K562 (cell line): ENCODE results near the gene CXCL13. TPM values are rescaled to one million over a fixed set of nuclear protein-coding genes. Genes with fewer than 3 reads are reported as not detected.

Source experiments
- BACH1 ChIP-seq: fragments of 200-800 bp; sonication (Bioruptor generic); IDR thresholded peaks from 2 replicates; pipeline ENCODE4 v1.6.1; 2016; ENCODE audit warnings: missing genetic modification characterization, missing compliant biosample characterization
- CXXC5 ChIP-seq: fragments of 250-450 bp; sonication (Bioruptor Pico); IDR thresholded peaks from 2 replicates; pipeline ENCODE4 v1.8.0; 2022; ENCODE audit warnings: inconsistent platforms, mild to moderate bottlenecking, moderate library complexity
- FOSL1 ChIP-seq: fragments of 200-800 bp; sonication (Bioruptor generic); conservative IDR thresholded peaks from 2 replicates; pipeline ENCODE4 v1.6.1; 2016; ENCODE audit warnings: missing genetic modification characterization, missing compliant biosample characterization
- FOXA3 ChIP-seq, 2 experiments: fragments of 450-650 bp in 1 of 2; sonication (generic) in 1 of 2; formaldehyde crosslinking; IDR thresholded peaks in 1 of 2; conservative IDR thresholded peaks in 1 of 2; 2 replicates each; pipeline versions ENCODE4 v1.4.0 to v1.8.0; 2020 to 2022; ENCODE audit warnings: mild to moderate bottlenecking in 2 of 2, missing genetic modification reagents in 1 of 2
- FOXK2 ChIP-seq, 2 experiments: fragments of 450-650 bp; IDR thresholded peaks in 1 of 2; conservative IDR thresholded peaks in 1 of 2; 2 replicates each; pipeline ENCODE4 v1.6.1; 2016; ENCODE audit warnings: low read depth in 2 of 2, mild to moderate bottlenecking in 1 of 2
- NCOR1 ChIP-seq: fragments of 450-650 bp; IDR thresholded peaks from 2 replicates; pipeline ENCODE4 v1.6.1; 2016; ENCODE audit warnings: mild to moderate bottlenecking, moderate library complexity
- PML ChIP-seq: IDR thresholded peaks from 2 replicates; pipeline ENCODE4 v1.6.1; 2012; ENCODE audit warnings: low read length, inconsistent platforms
- PYGO2 ChIP-seq: fragments of 450-650 bp; IDR thresholded peaks from 2 replicates; pipeline ENCODE4 v1.6.1; 2016; ENCODE audit warnings: mild to moderate bottlenecking, missing genetic modification characterization, moderate library complexity, missing compliant biosample characterization
- polyA plus RNA-seq, 8 experiments: library from polyadenylated mRNA; depleted of rRNA in 4 of 8; stranded (reverse) in 5 of 8; unstranded in 3 of 8; fragments of >200 nt; fragmentation: Nextera tagmentation in 2 of 8; fragmentation: Illumina TruSeq in 1 of 8; extraction: Ambion mirVana in 2 of 8; extraction: Trizol in 1 of 8; gene quantifications; 2 replicates each; pipeline versions ENCODE4 v1.2.1 to v1.2.3, GENCODE V29; 2011 to 2014; ENCODE audit warnings: inconsistent platforms in 1 of 8, missing spikeins in 1 of 8
- total RNA-seq, 7 experiments: library from RNA; depleted of rRNA in 6 of 7; stranded (reverse); fragments of >200 nt in 6 of 7; fragmentation: Illumina TruSeq in 2 of 7; extraction: Trizol in 2 of 7; gene quantifications; 2 replicates each; pipeline versions ENCODE4 v1.2.1 to v1.2.3, GENCODE V29; 2011 to 2021; ENCODE audit warnings: low replicate concordance in 1 of 7
- TF ChIP-seq, protein P1 (sequence below): fragments of 150-350 bp; IDR thresholded peaks from 2 replicates; pipeline ENCODE4 v1.6.1; 2014; ENCODE audit warnings: low read depth, mild to moderate bottlenecking, low read length, borderline replicate concordance
- TF ChIP-seq, protein P2 (sequence below): fragments of 450-650 bp; IDR thresholded peaks from 2 replicates; pipeline ENCODE4 v1.6.1; 2017; ENCODE audit warnings: antibody characterized with exemption, mild to moderate bottlenecking
- TF ChIP-seq, protein P3 (sequence below): fragments of 450-650 bp; formaldehyde crosslinking; IDR thresholded peaks from 2 replicates; pipeline ENCODE4 v1.4.0; 2020; ENCODE audit warnings: mild to moderate bottlenecking, moderate library complexity
- TF ChIP-seq, protein P4 (sequence below): fragments of 450-650 bp; IDR thresholded peaks from 2 replicates; pipeline ENCODE4 v1.6.1; 2016; ENCODE audit warnings: low read depth, mild to moderate bottlenecking, moderate library complexity
- TF ChIP-seq, protein P5 (sequence below): fragments of 450-650 bp; IDR thresholded peaks from 2 replicates; pipeline ENCODE4 v1.6.1; 2016; ENCODE audit warnings: missing biosample characterization, missing genetic modification characterization
- TF ChIP-seq, protein P6 (sequence below): fragments of 450-650 bp; conservative IDR thresholded peaks from 2 replicates; pipeline ENCODE4 v1.6.1; 2016; ENCODE audit warnings: missing genetic modification characterization, low read depth, mild to moderate bottlenecking, missing compliant biosample characterization, moderate library complexity

CXCL13 gene
- total and polyA plus RNA-seq, 9 of the 15 experiments (the other 6 are each of a cell fraction or from before 2014, with no cell fraction given), result not detected

DNA sequence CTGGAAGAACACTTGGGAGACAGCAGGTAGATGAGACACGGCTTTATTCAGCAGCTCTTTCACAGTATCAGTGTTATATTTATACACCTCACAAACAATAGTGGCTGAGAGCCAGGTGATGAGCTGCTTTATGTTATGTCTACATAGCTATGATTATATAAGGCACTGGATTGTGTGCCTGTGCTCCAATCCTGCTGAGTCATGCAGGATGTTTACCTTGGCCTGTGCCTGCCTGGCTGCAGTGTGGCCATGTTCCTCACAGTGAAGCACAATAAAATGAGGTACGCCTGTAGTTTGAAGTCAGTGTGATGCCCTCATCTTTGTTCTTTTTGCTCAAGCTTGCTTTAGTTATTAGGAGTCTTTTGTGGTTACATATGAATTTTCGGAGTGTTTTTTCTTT lies 31.3 kb downstream of the CXCL13 start (continued):
- TF ChIP-seq, protein P1, sequence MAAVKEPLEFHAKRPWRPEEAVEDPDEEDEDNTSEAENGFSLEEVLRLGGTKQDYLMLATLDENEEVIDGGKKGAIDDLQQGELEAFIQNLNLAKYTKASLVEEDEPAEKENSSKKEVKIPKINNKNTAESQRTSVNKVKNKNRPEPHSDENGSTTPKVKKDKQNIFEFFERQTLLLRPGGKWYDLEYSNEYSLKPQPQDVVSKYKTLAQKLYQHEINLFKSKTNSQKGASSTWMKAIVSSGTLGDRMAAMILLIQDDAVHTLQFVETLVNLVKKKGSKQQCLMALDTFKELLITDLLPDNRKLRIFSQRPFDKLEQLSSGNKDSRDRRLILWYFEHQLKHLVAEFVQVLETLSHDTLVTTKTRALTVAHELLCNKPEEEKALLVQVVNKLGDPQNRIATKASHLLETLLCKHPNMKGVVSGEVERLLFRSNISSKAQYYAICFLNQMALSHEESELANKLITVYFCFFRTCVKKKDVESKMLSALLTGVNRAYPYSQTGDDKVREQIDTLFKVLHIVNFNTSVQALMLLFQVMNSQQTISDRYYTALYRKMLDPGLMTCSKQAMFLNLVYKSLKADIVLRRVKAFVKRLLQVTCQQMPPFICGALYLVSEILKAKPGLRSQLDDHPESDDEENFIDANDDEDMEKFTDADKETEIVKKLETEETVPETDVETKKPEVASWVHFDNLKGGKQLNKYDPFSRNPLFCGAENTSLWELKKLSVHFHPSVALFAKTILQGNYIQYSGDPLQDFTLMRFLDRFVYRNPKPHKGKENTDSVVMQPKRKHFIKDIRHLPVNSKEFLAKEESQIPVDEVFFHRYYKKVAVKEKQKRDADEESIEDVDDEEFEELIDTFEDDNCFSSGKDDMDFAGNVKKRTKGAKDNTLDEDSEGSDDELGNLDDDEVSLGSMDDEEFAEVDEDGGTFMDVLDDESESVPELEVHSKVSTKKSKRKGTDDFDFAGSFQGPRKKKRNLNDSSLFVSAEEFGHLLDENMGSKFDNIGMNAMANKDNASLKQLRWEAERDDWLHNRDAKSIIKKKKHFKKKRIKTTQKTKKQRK, result peak; percentile 68
- TF ChIP-seq FOSL1 (tag) (0 out of 2 replicates have a peak, but pooled peaks have one; percentile 33), PYGO2 (tag) (no peak; the same call in 1 of the 2 replicates), BACH1 (tag) (peak; percentile 88), CXXC5 (CRISPR knock-in tag) (0 out of 2 replicates have a peak, but pooled peaks have one; percentile 16), PML (no peak), FOXK2 (conservative IDR thresholded peaks at IDR 0.05 in 1 of 2, IDR thresholded peaks at IDR 0.05 in 1 of 2; ENCODE audit: low read depth in 2 of 2) (peak; percentile 46 to 53; a peak in 2 of 4 replicates), FOXA3 (CRISPR knock-in tag; conservative IDR thresholded peaks at IDR 0.05 in 1 of 2, IDR thresholded peaks at IDR 0.05 in 1 of 2) (peak; percentile 80 to 86), NCOR1 (peak; percentile 34; the same call in 1 of the 2 replicates)
- TF ChIP-seq, protein P2, sequence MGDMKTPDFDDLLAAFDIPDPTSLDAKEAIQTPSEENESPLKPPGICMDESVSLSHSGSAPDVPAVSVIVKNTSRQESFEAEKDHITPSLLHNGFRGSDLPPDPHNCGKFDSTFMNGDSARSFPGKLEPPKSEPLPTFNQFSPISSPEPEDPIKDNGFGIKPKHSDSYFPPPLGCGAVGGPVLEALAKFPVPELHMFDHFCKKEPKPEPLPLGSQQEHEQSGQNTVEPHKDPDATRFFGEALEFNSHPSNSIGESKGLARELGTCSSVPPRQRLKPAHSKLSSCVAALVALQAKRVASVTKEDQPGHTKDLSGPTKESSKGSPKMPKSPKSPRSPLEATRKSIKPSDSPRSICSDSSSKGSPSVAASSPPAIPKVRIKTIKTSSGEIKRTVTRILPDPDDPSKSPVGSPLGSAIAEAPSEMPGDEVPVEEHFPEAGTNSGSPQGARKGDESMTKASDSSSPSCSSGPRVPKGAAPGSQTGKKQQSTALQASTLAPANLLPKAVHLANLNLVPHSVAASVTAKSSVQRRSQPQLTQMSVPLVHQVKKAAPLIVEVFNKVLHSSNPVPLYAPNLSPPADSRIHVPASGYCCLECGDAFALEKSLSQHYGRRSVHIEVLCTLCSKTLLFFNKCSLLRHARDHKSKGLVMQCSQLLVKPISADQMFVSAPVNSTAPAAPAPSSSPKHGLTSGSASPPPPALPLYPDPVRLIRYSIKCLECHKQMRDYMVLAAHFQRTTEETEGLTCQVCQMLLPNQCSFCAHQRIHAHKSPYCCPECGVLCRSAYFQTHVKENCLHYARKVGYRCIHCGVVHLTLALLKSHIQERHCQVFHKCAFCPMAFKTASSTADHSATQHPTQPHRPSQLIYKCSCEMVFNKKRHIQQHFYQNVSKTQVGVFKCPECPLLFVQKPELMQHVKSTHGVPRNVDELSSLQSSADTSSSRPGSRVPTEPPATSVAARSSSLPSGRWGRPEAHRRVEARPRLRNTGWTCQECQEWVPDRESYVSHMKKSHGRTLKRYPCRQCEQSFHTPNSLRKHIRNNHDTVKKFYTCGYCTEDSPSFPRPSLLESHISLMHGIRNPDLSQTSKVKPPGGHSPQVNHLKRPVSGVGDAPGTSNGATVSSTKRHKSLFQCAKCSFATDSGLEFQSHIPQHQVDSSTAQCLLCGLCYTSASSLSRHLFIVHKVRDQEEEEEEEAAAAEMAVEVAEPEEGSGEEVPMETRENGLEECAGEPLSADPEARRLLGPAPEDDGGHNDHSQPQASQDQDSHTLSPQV, result peak; percentile 91
- TF ChIP-seq, protein P3, sequence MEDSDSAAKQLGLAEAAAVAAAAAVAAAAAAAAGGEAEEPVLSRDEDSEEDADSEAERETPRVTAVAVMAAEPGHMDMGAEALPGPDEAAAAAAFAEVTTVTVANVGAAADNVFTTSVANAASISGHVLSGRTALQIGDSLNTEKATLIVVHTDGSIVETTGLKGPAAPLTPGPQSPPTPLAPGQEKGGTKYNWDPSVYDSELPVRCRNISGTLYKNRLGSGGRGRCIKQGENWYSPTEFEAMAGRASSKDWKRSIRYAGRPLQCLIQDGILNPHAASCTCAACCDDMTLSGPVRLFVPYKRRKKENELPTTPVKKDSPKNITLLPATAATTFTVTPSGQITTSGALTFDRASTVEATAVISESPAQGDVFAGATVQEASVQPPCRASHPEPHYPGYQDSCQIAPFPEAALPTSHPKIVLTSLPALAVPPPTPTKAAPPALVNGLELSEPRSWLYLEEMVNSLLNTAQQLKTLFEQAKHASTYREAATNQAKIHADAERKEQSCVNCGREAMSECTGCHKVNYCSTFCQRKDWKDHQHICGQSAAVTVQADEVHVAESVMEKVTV, result no peak
- TF ChIP-seq, protein P4, sequence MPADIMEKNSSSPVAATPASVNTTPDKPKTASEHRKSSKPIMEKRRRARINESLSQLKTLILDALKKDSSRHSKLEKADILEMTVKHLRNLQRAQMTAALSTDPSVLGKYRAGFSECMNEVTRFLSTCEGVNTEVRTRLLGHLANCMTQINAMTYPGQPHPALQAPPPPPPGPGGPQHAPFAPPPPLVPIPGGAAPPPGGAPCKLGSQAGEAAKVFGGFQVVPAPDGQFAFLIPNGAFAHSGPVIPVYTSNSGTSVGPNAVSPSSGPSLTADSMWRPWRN, result no peak
- TF ChIP-seq, protein P5, sequence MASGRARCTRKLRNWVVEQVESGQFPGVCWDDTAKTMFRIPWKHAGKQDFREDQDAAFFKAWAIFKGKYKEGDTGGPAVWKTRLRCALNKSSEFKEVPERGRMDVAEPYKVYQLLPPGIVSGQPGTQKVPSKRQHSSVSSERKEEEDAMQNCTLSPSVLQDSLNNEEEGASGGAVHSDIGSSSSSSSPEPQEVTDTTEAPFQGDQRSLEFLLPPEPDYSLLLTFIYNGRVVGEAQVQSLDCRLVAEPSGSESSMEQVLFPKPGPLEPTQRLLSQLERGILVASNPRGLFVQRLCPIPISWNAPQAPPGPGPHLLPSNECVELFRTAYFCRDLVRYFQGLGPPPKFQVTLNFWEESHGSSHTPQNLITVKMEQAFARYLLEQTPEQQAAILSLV (tag), result peak; percentile 63
- TF ChIP-seq, protein P6, sequence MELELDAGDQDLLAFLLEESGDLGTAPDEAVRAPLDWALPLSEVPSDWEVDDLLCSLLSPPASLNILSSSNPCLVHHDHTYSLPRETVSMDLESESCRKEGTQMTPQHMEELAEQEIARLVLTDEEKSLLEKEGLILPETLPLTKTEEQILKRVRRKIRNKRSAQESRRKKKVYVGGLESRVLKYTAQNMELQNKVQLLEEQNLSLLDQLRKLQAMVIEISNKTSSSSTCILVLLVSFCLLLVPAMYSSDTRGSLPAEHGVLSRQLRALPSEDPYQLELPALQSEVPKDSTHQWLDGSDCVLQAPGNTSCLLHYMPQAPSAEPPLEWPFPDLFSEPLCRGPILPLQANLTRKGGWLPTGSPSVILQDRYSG (tag), result 0 out of 2 replicates have a peak, but pooled peaks have one; percentile 42
